SU-DHL-6 (cell line): Measurements from ENCODE around the gene ADA.

Experiments used
- CTCF ChIP-seq: fragments of 200-600 bp; sonication (generic); IDR thresholded peaks from one replicate; pipeline ENCODE4 v1.5.1; 2017; ENCODE audit warnings: antibody characterized with exemption, mild to moderate bottlenecking, low read length, moderate library complexity; ENCODE audit not compliant: insufficient read depth, poor library complexity, severe bottlenecking
- EZH2phosphoT487 ChIP-seq: fragments of 200-600 bp; sonication (generic), shearing (Covaris generic); conservative IDR thresholded peaks from 2 replicates; pipeline ENCODE4 v1.6.1; 2018; ENCODE audit warnings: mild to moderate bottlenecking, antibody characterized with exemption, low read length, moderate library complexity, mixed read lengths

DNA sequence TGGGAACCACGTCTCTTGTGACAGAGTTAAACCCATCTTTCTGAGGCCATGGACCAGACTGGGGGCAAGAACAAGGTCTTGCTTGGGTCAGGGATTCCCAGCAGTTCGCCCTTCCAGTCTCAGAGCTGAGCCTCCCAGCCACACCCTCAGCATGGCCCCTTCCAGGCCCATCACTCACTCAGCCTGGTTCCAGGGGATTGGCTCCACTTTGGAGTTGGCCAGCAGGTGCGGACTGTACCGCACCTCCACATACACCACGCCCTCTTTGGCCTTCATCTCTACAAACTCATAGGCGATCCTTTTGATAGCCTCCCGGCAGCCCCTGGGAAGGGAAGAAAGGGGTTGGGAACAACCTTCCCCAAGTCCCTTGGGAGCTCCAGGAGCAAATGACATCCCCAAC is 25.2 kb downstream of the ADA start:
- TF ChIP-seq CTCF (no peak), EZH2phosphoT487 (no peak)
